Liver (tissue), 9 donors: ENCODE results near the gene TMOD2. TPM values are rescaled to one million over a fixed set of nuclear protein-coding genes. Genes with fewer than 3 reads are reported as not detected.

Source experiments
- DNase-seq: peaks from one replicate; pipeline ENCODE4 v3.0.0-alpha.2; 2017; ENCODE audit warnings: low spot score
- H3K27ac ChIP-seq, 2 donors: one replicate each; pipeline ENCODE4 v1.7.0; 2013; ENCODE audit warnings: inconsistent platforms in 2 of 2, low read length in 2 of 2, control low read depth in 1 of 2, low read depth in 1 of 2, mild to moderate bottlenecking in 1 of 2
- H3K27me3 ChIP-seq, 4 donors: one replicate each; pipeline versions ENCODE4 v1.6.1 to v1.7.0; 2013; ENCODE audit warnings: low read length in 3 of 4, inconsistent platforms in 1 of 4, mild to moderate bottlenecking in 1 of 4, moderate library complexity in 1 of 4; ENCODE audit not compliant: control insufficient read depth in 4 of 4, insufficient read depth in 4 of 4
- H3K36me3 ChIP-seq, 4 donors: one replicate each; pipeline versions ENCODE4 v1.6.1 to v1.7.0; 2013; ENCODE audit warnings: low read length in 3 of 4, mild to moderate bottlenecking in 3 of 4, low read depth in 1 of 4, moderate library complexity in 1 of 4; ENCODE audit not compliant: control insufficient read depth in 4 of 4, insufficient read depth in 3 of 4
- H3K4me1 ChIP-seq, 4 donors: one replicate each; pipeline versions ENCODE4 v1.6.1 to v1.7.0; 2013; ENCODE audit warnings: low read length in 3 of 4, mild to moderate bottlenecking in 3 of 4, moderate library complexity in 1 of 4; ENCODE audit not compliant: control insufficient read depth in 4 of 4, insufficient read depth in 4 of 4
- H3K4me3 ChIP-seq, 3 donors: one replicate each; pipeline versions ENCODE4 v1.6.1 to v1.7.0; 2013; ENCODE audit warnings: low read length in 3 of 3, control low read depth in 1 of 3, low read depth in 1 of 3, mild to moderate bottlenecking in 1 of 3
- H3K9ac ChIP-seq, 2 donors: one replicate each; pipeline ENCODE4 v1.7.0; 2013; ENCODE audit warnings: low read length in 2 of 2, mild to moderate bottlenecking in 2 of 2, moderate library complexity in 2 of 2, control low read depth in 1 of 2, low read depth in 1 of 2
- H3K9me3 ChIP-seq, 4 donors: one replicate each; pipeline versions ENCODE4 v1.6.1 to v1.7.0; 2013; ENCODE audit warnings: low read length in 3 of 4; ENCODE audit not compliant: control insufficient read depth in 4 of 4
- EGR1 ChIP-seq, 2 donors: IDR thresholded peaks; 2 replicates each; pipeline ENCODE4 v1.6.1; 2016 to 2018; ENCODE audit warnings: antibody characterized with exemption in 2 of 2, low read depth in 2 of 2
- FOXA1 ChIP-seq: IDR thresholded peaks from 2 replicates; pipeline ENCODE4 v1.6.1; 2016; ENCODE audit warnings: antibody characterized with exemption
- FOXA2 ChIP-seq: IDR thresholded peaks from 2 replicates; pipeline ENCODE4 v1.6.1; 2016; ENCODE audit warnings: antibody characterized with exemption
- GABPA ChIP-seq, 2 donors: IDR thresholded peaks in 1 of 2; conservative IDR thresholded peaks in 1 of 2; 2 replicates each; pipeline ENCODE4 v1.6.1; 2016; ENCODE audit warnings: antibody characterized with exemption in 2 of 2, mild to moderate bottlenecking in 1 of 2, moderate library complexity in 1 of 2
- HNF4A ChIP-seq, 2 donors: conservative IDR thresholded peaks; 2 replicates each; pipeline ENCODE4 v1.6.1; 2016; ENCODE audit warnings: antibody characterized with exemption in 2 of 2, mild to moderate bottlenecking in 2 of 2
- JUND ChIP-seq, 2 donors: IDR thresholded peaks; 2 replicates each; pipeline ENCODE4 v1.6.1; 2016; ENCODE audit warnings: antibody characterized with exemption in 2 of 2
- MAX ChIP-seq: IDR thresholded peaks from 2 replicates; pipeline ENCODE4 v1.6.1; 2016; ENCODE audit warnings: antibody characterized with exemption
- NR2F2 ChIP-seq: IDR thresholded peaks from 2 replicates; pipeline ENCODE4 v1.6.1; 2016; ENCODE audit warnings: antibody characterized with exemption
- RAD21 ChIP-seq, 2 donors: IDR thresholded peaks; 2 replicates each; pipeline ENCODE4 v1.6.1; 2016; ENCODE audit warnings: antibody characterized with exemption in 2 of 2, mild to moderate bottlenecking in 2 of 2
- REST ChIP-seq: IDR thresholded peaks from 2 replicates; pipeline ENCODE4 v1.6.1; 2016; ENCODE audit warnings: antibody characterized with exemption, mild to moderate bottlenecking
- RXRA ChIP-seq, 2 donors: IDR thresholded peaks; 2 replicates each; pipeline ENCODE4 v1.6.1; 2017 to 2018; ENCODE audit warnings: antibody characterized with exemption in 2 of 2, mild to moderate bottlenecking in 1 of 2
- SP1 ChIP-seq: IDR thresholded peaks from 2 replicates; pipeline ENCODE4 v1.6.1; 2018; ENCODE audit warnings: antibody characterized with exemption, mild to moderate bottlenecking
- TAF1 ChIP-seq: conservative IDR thresholded peaks from 2 replicates; pipeline ENCODE4 v1.6.1; 2016; ENCODE audit warnings: antibody characterized with exemption, mild to moderate bottlenecking
- YY1 ChIP-seq: IDR thresholded peaks from 2 replicates; pipeline ENCODE4 v1.6.1; 2016; ENCODE audit warnings: antibody characterized with exemption, mild to moderate bottlenecking
- WGBS: extraction: QIAGEN DNeasy Blood & Tissue Kit; methylation state at CpG from one replicate; pipeline ENCODE4 v1.1.7; 2013; 5-methylcytosine and 5-hydroxymethylcytosine counted together
- polyA plus RNA-seq, 2 donors: library from polyadenylated mRNA; stranded (reverse) in 1 of 2; unstranded in 1 of 2; fragments of 200-250 nt in 1 of 2; fragments of >200 nt in 1 of 2; fragmentation: Nextera tagmentation in 1 of 2; extraction: Ambion mirVana in 1 of 2; gene quantifications; one replicate each; pipeline versions ENCODE4 v1.2.1 to v1.2.3, GENCODE V29; 2013 to 2015
- total RNA-seq, 2 donors: library from RNA; depleted of rRNA; stranded (reverse); fragments of >200 nt; gene quantifications; one replicate each; pipeline ENCODE4 v1.2.3, GENCODE V29; 2014
- TF ChIP-seq, protein P1 (sequence below): fragments of 150-350 bp; IDR thresholded peaks from 2 replicates; pipeline ENCODE4 v1.5.1; 2017; ENCODE audit warnings: improper control_type of control experiment, low read depth, low read length; ENCODE audit not compliant: missing input control
- TF ChIP-seq, protein P2 (sequence below): IDR thresholded peaks from 2 replicates; pipeline ENCODE4 v1.6.1; 2016; ENCODE audit warnings: antibody characterized with exemption
- TF ChIP-seq, protein P3 (sequence below): IDR thresholded peaks from 2 replicates; pipeline ENCODE4 v1.6.1; 2016; ENCODE audit warnings: antibody characterized with exemption
- donor health status: healthy.
- donor health status: healthy.
- donor health status: healthy.
- donor health status: healthy.
- donor health status: healthy.

Gene TMOD2
- total and polyA plus RNA-seq, 4 donors: 0.46 to 2.1 (median 1.1) TPM

GRCh38 chr15:51706926-51707608, 44.3 kb upstream of the TMOD2 start:
- Histone ChIP-seq H3K9me3 (no peaks in the 10 kb centered on the region), H3K36me3 (no peaks in the 10 kb centered on the region), H3K27me3 (no peaks in the 10 kb centered on the region), H3K4me1 (no peaks in the 10 kb centered on the region), H3K4me3 (no peak overlapping the region), H3K27ac (no peak overlapping the region), H3K9ac (no peak overlapping the region)
- no peak for DNase-seq
- 90% methylated on average over 2 of the region's 2 CpGs for WGBS
- TF ChIP-seq, protein P1, sequence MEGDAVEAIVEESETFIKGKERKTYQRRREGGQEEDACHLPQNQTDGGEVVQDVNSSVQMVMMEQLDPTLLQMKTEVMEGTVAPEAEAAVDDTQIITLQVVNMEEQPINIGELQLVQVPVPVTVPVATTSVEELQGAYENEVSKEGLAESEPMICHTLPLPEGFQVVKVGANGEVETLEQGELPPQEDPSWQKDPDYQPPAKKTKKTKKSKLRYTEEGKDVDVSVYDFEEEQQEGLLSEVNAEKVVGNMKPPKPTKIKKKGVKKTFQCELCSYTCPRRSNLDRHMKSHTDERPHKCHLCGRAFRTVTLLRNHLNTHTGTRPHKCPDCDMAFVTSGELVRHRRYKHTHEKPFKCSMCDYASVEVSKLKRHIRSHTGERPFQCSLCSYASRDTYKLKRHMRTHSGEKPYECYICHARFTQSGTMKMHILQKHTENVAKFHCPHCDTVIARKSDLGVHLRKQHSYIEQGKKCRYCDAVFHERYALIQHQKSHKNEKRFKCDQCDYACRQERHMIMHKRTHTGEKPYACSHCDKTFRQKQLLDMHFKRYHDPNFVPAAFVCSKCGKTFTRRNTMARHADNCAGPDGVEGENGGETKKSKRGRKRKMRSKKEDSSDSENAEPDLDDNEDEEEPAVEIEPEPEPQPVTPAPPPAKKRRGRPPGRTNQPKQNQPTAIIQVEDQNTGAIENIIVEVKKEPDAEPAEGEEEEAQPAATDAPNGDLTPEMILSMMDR: no peak
- TF ChIP-seq FOXA2: no peak
- TF ChIP-seq RXRA (IDR thresholded peaks at IDR 0.05): no peak

DNA sequence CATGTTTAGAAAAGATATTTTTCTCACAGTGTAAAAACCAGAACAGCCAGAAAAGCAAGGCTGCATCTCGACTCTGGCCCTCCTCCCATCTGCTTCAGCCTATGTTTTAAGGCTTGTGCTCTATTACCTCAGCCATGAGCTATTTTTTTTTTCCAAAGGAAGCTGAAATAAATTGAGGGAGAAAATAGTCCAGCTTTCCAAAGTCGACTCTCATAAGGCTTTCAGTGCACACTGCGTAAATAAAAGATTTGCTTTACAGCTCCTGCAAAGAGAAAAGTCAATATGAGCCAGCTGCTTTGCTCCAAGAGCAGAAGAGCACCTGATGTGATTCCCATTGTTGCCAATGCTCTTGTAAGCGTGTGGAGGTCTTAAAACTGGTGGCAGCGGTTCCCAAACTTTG, 43.4 kb upstream of the TMOD2 start:
- no peak overlapping the region for H3K27ac ChIP-seq
- H3K9me3 ChIP-seq: no peaks in the 10 kb centered on the region
- no peak for DNase-seq
- H3K27me3 ChIP-seq: no peaks in the 10 kb centered on the region
- H3K4me3 ChIP-seq: no peak overlapping the region
- TF ChIP-seq HNF4A (conservative IDR thresholded peaks at IDR 0.05) (no peak), EGR1 (IDR thresholded peaks at IDR 0.05; ENCODE audit: low read depth in 2 of 2) (no peak), JUND (IDR thresholded peaks at IDR 0.05) (no peak), YY1 (no peak), GABPA (IDR thresholded peaks at IDR 0.05 in 1 of 2, conservative IDR thresholded peaks at IDR 0.05 in 1 of 2) (no peak), REST (no peak), SP1 (no peak), MAX (no peak), FOXA2 (no peak), RXRA (IDR thresholded peaks at IDR 0.05) (no peak), FOXA1 (no peak), RAD21 (IDR thresholded peaks at IDR 0.05) (no peak), TAF1 (no peak), NR2F2 (no peak)
- TF ChIP-seq, protein P2, sequence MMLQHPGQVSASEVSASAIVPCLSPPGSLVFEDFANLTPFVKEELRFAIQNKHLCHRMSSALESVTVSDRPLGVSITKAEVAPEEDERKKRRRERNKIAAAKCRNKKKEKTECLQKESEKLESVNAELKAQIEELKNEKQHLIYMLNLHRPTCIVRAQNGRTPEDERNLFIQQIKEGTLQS: no peak
- TF ChIP-seq, protein P3, sequence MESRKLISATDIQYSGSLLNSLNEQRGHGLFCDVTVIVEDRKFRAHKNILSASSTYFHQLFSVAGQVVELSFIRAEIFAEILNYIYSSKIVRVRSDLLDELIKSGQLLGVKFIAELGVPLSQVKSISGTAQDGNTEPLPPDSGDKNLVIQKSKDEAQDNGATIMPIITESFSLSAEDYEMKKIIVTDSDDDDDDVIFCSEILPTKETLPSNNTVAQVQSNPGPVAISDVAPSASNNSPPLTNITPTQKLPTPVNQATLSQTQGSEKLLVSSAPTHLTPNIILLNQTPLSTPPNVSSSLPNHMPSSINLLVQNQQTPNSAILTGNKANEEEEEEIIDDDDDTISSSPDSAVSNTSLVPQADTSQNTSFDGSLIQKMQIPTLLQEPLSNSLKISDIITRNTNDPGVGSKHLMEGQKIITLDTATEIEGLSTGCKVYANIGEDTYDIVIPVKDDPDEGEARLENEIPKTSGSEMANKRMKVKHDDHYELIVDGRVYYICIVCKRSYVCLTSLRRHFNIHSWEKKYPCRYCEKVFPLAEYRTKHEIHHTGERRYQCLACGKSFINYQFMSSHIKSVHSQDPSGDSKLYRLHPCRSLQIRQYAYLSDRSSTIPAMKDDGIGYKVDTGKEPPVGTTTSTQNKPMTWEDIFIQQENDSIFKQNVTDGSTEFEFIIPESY: no peak
- TF ChIP-seq, protein P1: no peak
- no peak overlapping the region for H3K9ac ChIP-seq
- H3K36me3 ChIP-seq: no peaks in the 10 kb centered on the region
- 58% methylated on average over 5 of the region's 5 CpGs for WGBS
- no peaks in the 10 kb centered on the region for H3K4me1 ChIP-seq
